ENCODE results near the gene PTRH1. TPM values are rescaled to one million over a fixed set of nuclear protein-coding genes. Genes with fewer than 3 reads are reported as not detected.
A peak's percentile ranks its signal among the peaks of the same experiment; 100 is the strongest.

Gene PTRH1
- total RNA-seq, 1 experiment from 2014 or later = 16.9 TPM

- no peak for TF ChIP-seq CTCF (IDR thresholded peaks at IDR 0.05)
Measured at GRCh38 chr9:127735530-127736185, 20.2 kb upstream of the PTRH1 start (continued).

DNA sequence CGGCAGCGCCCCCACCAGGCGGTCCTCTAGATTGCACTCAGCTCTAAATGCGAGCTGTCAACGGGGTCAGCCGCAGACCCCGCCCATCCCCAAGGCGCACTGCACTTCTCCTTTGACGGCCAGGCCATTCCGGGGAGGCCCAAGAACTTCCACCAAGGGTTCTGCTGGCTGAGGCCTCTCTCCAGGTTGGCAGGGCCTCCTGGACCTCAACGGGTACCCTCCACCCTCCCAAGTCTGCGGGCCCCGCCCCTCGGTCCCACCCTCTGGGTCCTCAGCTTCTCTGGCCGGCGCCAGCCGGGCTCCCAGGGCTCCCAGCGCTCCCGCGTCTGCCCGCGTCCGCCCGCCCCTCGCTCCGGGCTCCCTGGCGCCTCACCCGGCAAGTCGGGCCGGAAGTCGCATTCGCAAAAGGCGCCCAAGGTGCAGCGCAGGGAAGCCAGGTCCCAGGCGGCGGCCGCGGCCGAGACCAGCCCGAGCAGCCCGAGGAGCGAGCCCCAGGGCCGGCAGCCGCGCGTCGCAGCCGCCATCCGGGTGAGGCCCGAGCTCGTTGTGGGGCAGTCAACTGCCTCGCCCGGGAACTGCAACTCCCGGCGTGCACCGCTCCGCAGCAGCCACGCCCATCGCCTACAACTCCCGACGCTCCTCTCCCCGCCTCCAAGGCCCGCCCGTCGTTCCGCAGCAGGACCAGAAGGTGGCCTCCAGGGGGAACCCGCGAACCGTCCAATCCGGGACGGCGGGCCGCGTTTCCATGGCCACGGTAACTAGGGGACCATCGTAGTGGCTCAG is 19.5 kb upstream of the PTRH1 start, which contains the start of gene TOR2A:
Gene TOR2A (minus strand): TSS at position 548 of the 783 bp plus-strand sequence. CDS start 24 bp downstream, at position 524.
- Mint-ChIP-seq H3K9me3 (no peaks in the 10 kb centered on the region), H3K36me3 (no peaks in the 10 kb centered on the region), H3K27ac (no peak within 1 kb of the TSS), H3K27me3 (ENCODE audit: low read depth) (peaks cover 7% of the 10 kb centered on the region), H3K4me1 (peaks cover 11% of the 10 kb centered on the region), H3K4me3 (peak within 1 kb of the TSS; percentile 72)
- ATAC-seq = peak; percentile 90
- CTCF ChIA-PET = interaction anchor here (0.6 to 4.5 kb wide), 130 partner anchors 8 to 888 kb away, joined by 3 to 80 read pairs (median 6); partner anchors contain the start of genes AK1, CDK9, CFAP157 and ENG
- POLR2A ChIA-PET = interaction anchor here (0.6 to 1.5 kb wide), 7 partner anchors 29 to 1780 kb away, joined by 3 to 9 read pairs (median 4); partner anchors contain the start of genes CFAP157 and SLC2A8
- DNase-seq (ENCODE audit: low spot score) = peak; percentile 99
- TF ChIP-seq, protein P1, sequence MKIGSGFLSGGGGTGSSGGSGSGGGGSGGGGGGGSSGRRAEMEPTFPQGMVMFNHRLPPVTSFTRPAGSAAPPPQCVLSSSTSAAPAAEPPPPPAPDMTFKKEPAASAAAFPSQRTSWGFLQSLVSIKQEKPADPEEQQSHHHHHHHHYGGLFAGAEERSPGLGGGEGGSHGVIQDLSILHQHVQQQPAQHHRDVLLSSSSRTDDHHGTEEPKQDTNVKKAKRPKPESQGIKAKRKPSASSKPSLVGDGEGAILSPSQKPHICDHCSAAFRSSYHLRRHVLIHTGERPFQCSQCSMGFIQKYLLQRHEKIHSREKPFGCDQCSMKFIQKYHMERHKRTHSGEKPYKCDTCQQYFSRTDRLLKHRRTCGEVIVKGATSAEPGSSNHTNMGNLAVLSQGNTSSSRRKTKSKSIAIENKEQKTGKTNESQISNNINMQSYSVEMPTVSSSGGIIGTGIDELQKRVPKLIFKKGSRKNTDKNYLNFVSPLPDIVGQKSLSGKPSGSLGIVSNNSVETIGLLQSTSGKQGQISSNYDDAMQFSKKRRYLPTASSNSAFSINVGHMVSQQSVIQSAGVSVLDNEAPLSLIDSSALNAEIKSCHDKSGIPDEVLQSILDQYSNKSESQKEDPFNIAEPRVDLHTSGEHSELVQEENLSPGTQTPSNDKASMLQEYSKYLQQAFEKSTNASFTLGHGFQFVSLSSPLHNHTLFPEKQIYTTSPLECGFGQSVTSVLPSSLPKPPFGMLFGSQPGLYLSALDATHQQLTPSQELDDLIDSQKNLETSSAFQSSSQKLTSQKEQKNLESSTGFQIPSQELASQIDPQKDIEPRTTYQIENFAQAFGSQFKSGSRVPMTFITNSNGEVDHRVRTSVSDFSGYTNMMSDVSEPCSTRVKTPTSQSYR (CRISPR knock-in tag; IDR thresholded peaks at IDR 0.05) = no peak
- TF ChIP-seq ZSCAN18 (CRISPR knock-in tag; IDR thresholded peaks at IDR 0.05) (no peak), ZNF232 (CRISPR knock-in tag; IDR thresholded peaks at IDR 0.05) (peak; percentile 71; the same call in 1 of the 2 replicates), ESRRA (CRISPR knock-in tag; IDR thresholded peaks at IDR 0.05; ENCODE audit: borderline replicate concordance) (no peak), NR2C2 (CRISPR knock-in tag; IDR thresholded peaks at IDR 0.05) (no peak), JUN (CRISPR knock-in tag; IDR thresholded peaks at IDR 0.05) (0 out of 2 replicates have a peak, but pooled peaks have one; percentile 53), GRHL2 (CRISPR knock-in tag; IDR thresholded peaks at IDR 0.05; ENCODE audit: insufficient replicate concordance, severe bottlenecking) (no peak), CTCF (IDR thresholded peaks at IDR 0.05) (peak; percentile 63), NFYB (CRISPR knock-in tag; conservative IDR thresholded peaks at IDR 0.05; ENCODE audit: low read depth) (peak; percentile 45; the same call in 1 of the 2 replicates), ZNF396 (CRISPR knock-in tag; IDR thresholded peaks at IDR 0.05; ENCODE audit: borderline replicate concordance) (no peak), PREB (CRISPR knock-in tag; IDR thresholded peaks at IDR 0.05; ENCODE audit: borderline replicate concordance) (no peak), CBFB (CRISPR knock-in tag; IDR thresholded peaks at IDR 0.05; ENCODE audit: low read depth) (peak; percentile 38; the same call in 1 of the 2 replicates), E2F4 (CRISPR knock-in tag; IDR thresholded peaks at IDR 0.05; ENCODE audit: borderline replicate concordance, low read depth) (no peak), TEAD1 (CRISPR knock-in tag; IDR thresholded peaks at IDR 0.05) (peak; percentile 35; the same call in 1 of the 2 replicates), ZNF219 (CRISPR knock-in tag; IDR thresholded peaks at IDR 0.05; ENCODE audit: borderline replicate concordance) (0 out of 2 replicates have a peak, but pooled peaks have one; percentile 36), HMGA2 (CRISPR knock-in tag; IDR thresholded peaks at IDR 0.05) (no peak), ETV6 (CRISPR knock-in tag; IDR thresholded peaks at IDR 0.05) (peak; percentile 65), ZNF423 (CRISPR knock-in tag; IDR thresholded peaks at IDR 0.05) (no peak)
- TF ChIP-seq, protein P2, sequence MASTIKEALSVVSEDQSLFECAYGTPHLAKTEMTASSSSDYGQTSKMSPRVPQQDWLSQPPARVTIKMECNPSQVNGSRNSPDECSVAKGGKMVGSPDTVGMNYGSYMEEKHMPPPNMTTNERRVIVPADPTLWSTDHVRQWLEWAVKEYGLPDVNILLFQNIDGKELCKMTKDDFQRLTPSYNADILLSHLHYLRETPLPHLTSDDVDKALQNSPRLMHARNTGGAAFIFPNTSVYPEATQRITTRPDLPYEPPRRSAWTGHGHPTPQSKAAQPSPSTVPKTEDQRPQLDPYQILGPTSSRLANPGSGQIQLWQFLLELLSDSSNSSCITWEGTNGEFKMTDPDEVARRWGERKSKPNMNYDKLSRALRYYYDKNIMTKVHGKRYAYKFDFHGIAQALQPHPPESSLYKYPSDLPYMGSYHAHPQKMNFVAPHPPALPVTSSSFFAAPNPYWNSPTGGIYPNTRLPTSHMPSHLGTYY (CRISPR knock-in tag; IDR thresholded peaks at IDR 0.05) = no peak
- TF ChIP-seq, protein P3, sequence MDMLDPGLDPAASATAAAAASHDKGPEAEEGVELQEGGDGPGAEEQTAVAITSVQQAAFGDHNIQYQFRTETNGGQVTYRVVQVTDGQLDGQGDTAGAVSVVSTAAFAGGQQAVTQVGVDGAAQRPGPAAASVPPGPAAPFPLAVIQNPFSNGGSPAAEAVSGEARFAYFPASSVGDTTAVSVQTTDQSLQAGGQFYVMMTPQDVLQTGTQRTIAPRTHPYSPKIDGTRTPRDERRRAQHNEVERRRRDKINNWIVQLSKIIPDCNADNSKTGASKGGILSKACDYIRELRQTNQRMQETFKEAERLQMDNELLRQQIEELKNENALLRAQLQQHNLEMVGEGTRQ (CRISPR knock-in tag; IDR thresholded peaks at IDR 0.05) = 0 out of 2 replicates have a peak, but pooled peaks have one; percentile 36

Measured in WTC11 (cell line).